Activated CD4-positive, alpha-beta memory T cell treated with anti-CD3 and anti-CD28 coated beads for 36 hours (primary cell): ENCODE results near the gene C1orf35. TPM values are rescaled to one million over a fixed set of nuclear protein-coding genes. Genes with fewer than 3 reads are reported as not detected.

Experiments used
- CTCF ChIA-PET: fragments of 350-600 bp; sonication (Branson Sonifier 250); formaldehyde crosslinking; loops from one replicate; lab custom pipeline; 2021; ENCODE audit warnings: antibody characterized with exemption, inconsistent platforms; lab: Charles Lee
- POLR2A ChIA-PET: fragments of 350-600 bp; sonication (Branson Sonifier 250); formaldehyde crosslinking; loops from one replicate; lab custom pipeline; 2021; ENCODE audit warnings: antibody characterized with exemption; lab: Charles Lee
- DNase-seq: peaks from one replicate; pipeline ENCODE4 v3.0.0-alpha.2; 2020
- H3K27ac Mint-ChIP-seq: one replicate; pipeline ENCODE4 v1.8.0; 2021; ENCODE audit warnings: mixed read lengths
- H3K27me3 Mint-ChIP-seq: one replicate; pipeline ENCODE4 v1.8.0; 2021; ENCODE audit warnings: mixed read lengths
- H3K36me3 Mint-ChIP-seq: one replicate; pipeline ENCODE4 v1.8.0; 2021; ENCODE audit warnings: mixed read lengths
- H3K4me1 Mint-ChIP-seq: one replicate; pipeline ENCODE4 v1.8.0; 2021; ENCODE audit warnings: low read depth, mixed read lengths
- H3K4me3 Mint-ChIP-seq: one replicate; pipeline ENCODE4 v1.8.0; 2021; ENCODE audit warnings: mild to moderate bottlenecking, mixed read lengths
- H3K9me3 Mint-ChIP-seq: one replicate; pipeline ENCODE4 v1.8.0; 2021; ENCODE audit warnings: mixed read lengths
- intact Hi-C: fragments of 100-400 bp; cut with micrococcal nuclease; formaldehyde crosslinking; loops from one replicate; pipeline ENCODE4 v1.15.1; 2023
- total RNA-seq, 2 experiments: library from RNA; stranded (reverse); gene quantifications; one replicate each; pipeline ENCODE4 v1.2.3, GENCODE V29; 2021

C1orf35 gene
- total RNA-seq, 2 experiments from 2014 or later, result 21.9 to 22.1 TPM

GRCh38 chr1:228140724-228141225, 37.6 kb upstream of the C1orf35 start:
- Mint-ChIP-seq H3K9me3 (no peaks in the 10 kb centered on the region), H3K4me3 (peak overlapping the region; percentile 99), H3K27me3 (no peaks in the 10 kb centered on the region), H3K4me1 (peaks cover 27% of the 10 kb centered on the region), H3K27ac (peak overlapping the region; percentile 96), H3K36me3 (peaks cover 11% of the 10 kb centered on the region)
- peak; percentile 32 for DNase-seq
- intact Hi-C loops, result loop anchor here (1.0 to 2.0 kb wide), 7 partner anchors 26 to 352 kb away; partner anchors contain the start of genes ARF1, C1orf35, MRPL55 and TRIM11
- CTCF ChIA-PET, result interaction anchor here (1.1 to 2.2 kb wide), 4 partner anchors 10 to 361 kb away, joined by 3 to 13 read pairs (median 8); partner anchors contain the start of gene IBA57
- POLR2A ChIA-PET, result interaction anchor here (1.0 to 3.7 kb wide), 6 partner anchors 25 to 59 kb away, joined by 3 to 33 read pairs (median 4); partner anchors contain the start of genes ARF1 and IBA57

DNA sequence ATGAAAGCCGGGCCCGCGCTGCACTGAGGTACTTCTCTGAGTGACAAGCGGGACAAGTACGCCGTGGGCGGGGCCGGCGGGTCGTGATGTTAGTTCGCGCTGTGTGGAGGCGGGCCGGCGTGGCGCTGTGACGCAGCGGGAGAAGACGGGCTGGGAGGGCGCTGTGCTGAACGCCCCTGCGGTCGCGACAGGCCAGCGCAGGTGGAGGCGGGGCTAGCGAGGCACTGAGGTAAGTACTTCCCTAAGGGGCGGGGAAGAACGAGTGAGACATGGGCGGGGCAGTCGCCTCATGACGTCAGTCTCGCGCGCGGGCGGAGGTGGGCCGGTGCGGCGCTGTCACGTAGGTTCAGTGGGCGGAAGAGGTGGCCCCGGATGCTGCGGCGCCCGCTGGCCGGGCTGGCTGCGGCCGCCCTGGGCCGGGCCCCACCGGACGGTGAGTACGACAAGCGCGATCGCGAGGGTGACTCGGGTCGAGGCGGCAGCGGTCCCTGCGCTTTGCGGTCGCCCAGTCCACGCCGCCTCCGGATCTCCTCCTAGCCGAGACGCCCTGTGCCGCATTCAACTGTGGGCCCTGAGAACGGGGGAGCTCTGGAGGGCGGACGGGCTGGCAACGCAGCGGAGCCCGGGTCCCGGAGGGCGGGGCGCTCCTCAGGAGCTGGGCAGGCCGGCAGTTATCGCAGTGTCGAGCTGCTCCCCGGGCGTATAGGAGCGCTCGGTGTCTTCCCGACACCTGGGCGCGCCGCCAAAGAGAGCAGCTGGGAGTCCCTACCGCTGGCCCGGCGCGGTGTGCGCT, 37.0 kb upstream of the C1orf35 start, which contains the start of gene GUK1:
Gene GUK1 (plus strand): TSS at position 349 of the 793 bp plus-strand sequence. CDS start 24 bp downstream, at position 373.
- peak; percentile 100 for DNase-seq
- H3K27ac Mint-ChIP-seq, result peak within 1 kb of the TSS; percentile 96
- H3K9me3 Mint-ChIP-seq, result no peaks in the 10 kb centered on the region
- intact Hi-C loops, result loop anchor here (1.0 to 2.0 kb wide), 7 partner anchors 26 to 352 kb away; partner anchors contain the start of genes ARF1, C1orf35, MRPL55 and TRIM11
- CTCF ChIA-PET, result interaction anchor here (1.1 to 2.2 kb wide), 4 partner anchors 9 to 361 kb away, joined by 3 to 13 read pairs (median 8); partner anchors contain the start of gene IBA57
- peaks cover 27% of the 10 kb centered on the region for H3K4me1 Mint-ChIP-seq
- peak within 1 kb of the TSS; percentile 99 for H3K4me3 Mint-ChIP-seq
- H3K36me3 Mint-ChIP-seq, result peaks cover 11% of the 10 kb centered on the region
- POLR2A ChIA-PET, result interaction anchor here (1.0 to 3.7 kb wide), 6 partner anchors 26 to 58 kb away, joined by 3 to 33 read pairs (median 4); partner anchors contain the start of genes ARF1 and IBA57
- peaks cover 1% of the 10 kb centered on the region for H3K27me3 Mint-ChIP-seq

DNA sequence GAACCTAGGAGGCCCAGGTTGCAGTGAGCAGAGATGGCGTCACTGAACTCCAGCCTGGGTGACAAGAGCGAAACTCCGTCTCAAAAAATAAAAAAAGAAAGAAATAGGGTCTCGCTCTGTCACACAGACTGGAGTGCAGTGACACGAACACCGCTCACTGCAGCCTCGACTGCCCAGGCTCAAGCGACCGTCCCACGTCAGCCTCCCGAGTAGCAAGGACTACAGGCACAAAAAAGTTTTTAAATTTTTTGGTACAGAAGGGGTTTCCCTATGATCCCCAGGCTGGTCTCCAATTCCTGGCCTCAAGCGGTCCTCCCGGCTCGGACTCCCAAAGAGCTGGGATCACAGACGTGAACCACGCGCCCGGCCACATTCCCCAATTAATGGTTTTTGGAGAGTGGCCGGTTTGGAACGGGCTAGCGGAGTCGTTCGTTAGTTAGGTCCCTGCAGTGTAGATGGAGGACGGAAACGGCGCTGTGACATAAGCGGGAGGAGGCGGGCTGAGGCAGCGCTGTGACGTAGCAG, 36.3 kb upstream of the C1orf35 start:
- intact Hi-C loops, result no loop called here
- H3K27me3 Mint-ChIP-seq, result peaks cover 6% of the 10 kb centered on the region
- peak overlapping the region; percentile 96 for H3K27ac Mint-ChIP-seq
- H3K4me3 Mint-ChIP-seq, result peak overlapping the region; percentile 99
- H3K4me1 Mint-ChIP-seq, result peaks cover 27% of the 10 kb centered on the region
- H3K36me3 Mint-ChIP-seq, result peaks cover 11% of the 10 kb centered on the region
- no peak for DNase-seq
- ChIA-PET POLR2A (interaction anchor here (0.9 to 3.7 kb wide), 3 partner anchors 26 to 55 kb away, joined by 3 to 33 read pairs (median 5); partner anchors contain the start of gene IBA57), CTCF (interaction anchor here (2.0 to 2.2 kb wide), 2 partner anchors 9 to 27 kb away, joined by 9 to 13 read pairs; partner anchors contain the start of gene IBA57)
- no peaks in the 10 kb centered on the region for H3K9me3 Mint-ChIP-seq

DNA sequence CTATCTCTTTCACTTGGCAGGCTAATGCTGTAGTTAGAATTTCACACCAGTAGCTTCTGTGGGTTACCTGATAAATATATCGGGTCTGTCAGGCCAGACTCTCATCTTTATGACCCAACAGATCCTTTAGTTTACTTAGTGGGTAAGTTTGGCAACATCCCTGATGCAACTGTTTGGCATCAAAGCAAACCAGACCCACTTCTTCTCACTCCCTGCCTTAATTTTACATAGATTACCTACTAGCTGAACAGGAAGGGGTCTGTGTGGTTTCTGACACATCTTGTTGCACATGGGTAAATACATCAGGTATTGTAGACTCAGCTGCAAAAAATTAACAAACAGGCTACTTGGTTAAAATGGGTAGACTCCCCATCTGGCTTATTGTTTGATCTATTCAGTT, 33.8 kb upstream of the C1orf35 start:
- Mint-ChIP-seq H3K36me3 (peaks cover 3% of the 10 kb centered on the region), H3K4me3 (no peak overlapping the region), H3K9me3 (no peaks in the 10 kb centered on the region), H3K27me3 (peaks cover 6% of the 10 kb centered on the region), H3K27ac (no peak overlapping the region), H3K4me1 (peaks cover 3% of the 10 kb centered on the region)
- CTCF ChIA-PET, result interaction anchor here (0.8 to 2.5 kb wide), 3 partner anchors 30 to 138 kb away, joined by 3 to 7 read pairs (median 5); no protein-coding TSS in a partner anchor
- no peak for DNase-seq
- intact Hi-C loops, result no loop called here
- POLR2A ChIA-PET, result interaction anchor here (1.1 to 1.7 kb wide), 2 partner anchors 29 to 30 kb away, joined by 3 to 6 read pairs; partner anchors contain the start of gene IBA57

- H3K27me3 Mint-ChIP-seq, result peaks cover 11% of the 10 kb centered on the region
- no peak for DNase-seq
- H3K27ac Mint-ChIP-seq, result no peak overlapping the region
- H3K4me3 Mint-ChIP-seq, result no peak overlapping the region
- intact Hi-C loops, result loop anchor here (5.0 kb wide), 2 partner anchors 33 to 143 kb away; partner anchors contain the start of gene IBA57
- no peaks in the 10 kb centered on the region for H3K36me3 Mint-ChIP-seq
- ChIA-PET POLR2A (no interaction called here), CTCF (interaction anchor here (1.9 kb wide), 1 partner anchor 32 kb away, joined by 5 read pairs; no protein-coding TSS in a partner anchor)
- peaks cover 2% of the 10 kb centered on the region for H3K4me1 Mint-ChIP-seq
- H3K9me3 Mint-ChIP-seq, result no peaks in the 10 kb centered on the region
Measured at GRCh38 chr1:228134591-228134990, 31.5 kb upstream of the C1orf35 start.

GRCh38 chr1:228131766-228132165, 28.6 kb upstream of the C1orf35 start:
- POLR2A ChIA-PET, result no interaction called here
- no peak for DNase-seq
- Mint-ChIP-seq H3K27me3 (peaks cover 11% of the 10 kb centered on the region), H3K9me3 (no peaks in the 10 kb centered on the region), H3K4me3 (no peak overlapping the region), H3K27ac (no peak overlapping the region), H3K4me1 (peaks cover 2% of the 10 kb centered on the region), H3K36me3 (no peaks in the 10 kb centered on the region)
- intact Hi-C loops, result loop anchor here (2.0 to 5.0 kb wide), 3 partner anchors 36 to 383 kb away; partner anchors contain the start of gene IBA57
- CTCF ChIA-PET, result interaction anchor here (1.0 to 4.5 kb wide), 5 partner anchors 10 to 178 kb away, joined by 3 to 46 read pairs (median 5); partner anchors contain the start of genes IBA57 and MRPL55

DNA sequence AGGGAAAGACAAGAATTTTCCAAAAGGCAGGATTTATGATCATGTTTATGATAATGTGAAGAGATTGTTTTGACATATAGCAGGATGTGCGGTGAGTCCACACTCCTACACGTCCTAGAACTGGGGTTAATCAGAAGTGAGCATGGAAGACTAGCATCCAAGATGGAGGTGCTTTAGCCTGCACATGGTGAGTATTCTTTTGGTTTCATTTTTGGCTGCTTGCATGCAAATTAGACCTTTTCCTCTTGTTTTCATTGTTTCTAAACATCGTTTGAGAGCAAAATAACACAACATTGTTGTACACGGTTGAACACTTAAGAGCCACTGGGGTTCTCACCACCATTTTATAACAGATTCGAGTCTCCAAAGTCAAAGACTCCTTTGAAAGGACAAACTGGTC, 22.1 kb upstream of the C1orf35 start:
- CTCF ChIA-PET, result interaction anchor here (1.9 kb wide), 1 partner anchor 40 kb away, joined by 6 read pairs; the partner anchor contains the start of gene IBA57
- H3K4me1 Mint-ChIP-seq, result no peaks in the 10 kb centered on the region
- no peaks in the 10 kb centered on the region for H3K27me3 Mint-ChIP-seq
- H3K9me3 Mint-ChIP-seq, result no peaks in the 10 kb centered on the region
- DNase-seq, result no peak
- H3K36me3 Mint-ChIP-seq, result no peaks in the 10 kb centered on the region
- no peak overlapping the region for H3K4me3 Mint-ChIP-seq
- H3K27ac Mint-ChIP-seq, result no peak overlapping the region
- POLR2A ChIA-PET, result no interaction called here
- intact Hi-C loops, result no loop called here

DNA sequence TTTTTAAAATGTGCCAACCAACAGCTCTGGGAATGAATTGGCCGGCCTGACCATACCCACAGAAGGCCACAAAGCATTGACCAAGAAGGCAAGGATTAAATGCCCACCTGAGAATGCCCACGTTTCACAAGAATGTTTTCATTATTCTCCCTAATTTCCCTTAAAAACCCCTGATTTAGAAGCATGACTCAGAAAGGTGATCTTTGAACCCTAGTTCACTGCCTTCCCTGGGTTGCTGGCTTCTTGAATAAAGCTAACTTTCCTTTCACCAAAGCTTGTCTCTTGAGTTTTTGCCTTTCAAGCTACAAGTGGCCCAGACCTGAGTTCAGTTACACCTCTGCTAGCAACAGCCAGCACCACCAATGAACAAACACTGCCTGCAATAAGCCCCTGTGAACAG, 20.4 kb upstream of the C1orf35 start:
- Mint-ChIP-seq H3K4me3 (no peak overlapping the region), H3K4me1 (no peaks in the 10 kb centered on the region), H3K27me3 (no peaks in the 10 kb centered on the region), H3K27ac (no peak overlapping the region), H3K36me3 (no peaks in the 10 kb centered on the region), H3K9me3 (no peaks in the 10 kb centered on the region)
- CTCF ChIA-PET, result interaction anchor here (1.0 kb wide), 1 partner anchor 14 kb away, joined by 4 read pairs; no protein-coding TSS in a partner anchor
- no peak for DNase-seq
- POLR2A ChIA-PET, result no interaction called here
- intact Hi-C loops, result no loop called here

- no peaks in the 10 kb centered on the region for H3K27me3 Mint-ChIP-seq
- H3K36me3 Mint-ChIP-seq, result peaks cover 2% of the 10 kb centered on the region
- CTCF ChIA-PET, result interaction anchor here (1.0 to 2.3 kb wide), 2 partner anchors 8 to 15 kb away, joined by 4 to 11 read pairs; no protein-coding TSS in a partner anchor
- POLR2A ChIA-PET, result no interaction called here
- H3K4me1 Mint-ChIP-seq, result no peaks in the 10 kb centered on the region
- no peak overlapping the region for H3K27ac Mint-ChIP-seq
- no peak for DNase-seq
- H3K4me3 Mint-ChIP-seq, result no peak overlapping the region
- intact Hi-C loops, result no loop called here
- peaks cover 3% of the 10 kb centered on the region for H3K9me3 Mint-ChIP-seq
Measured at GRCh38 chr1:228122921-228123441, 19.9 kb upstream of the C1orf35 start.

GRCh38 chr1:228120857-228121489, 17.8 kb upstream of the C1orf35 start:
- Mint-ChIP-seq H3K36me3 (peaks cover 3% of the 10 kb centered on the region), H3K4me3 (peak overlapping the region; percentile 45), H3K27ac (no peak overlapping the region), H3K27me3 (no peaks in the 10 kb centered on the region), H3K4me1 (no peaks in the 10 kb centered on the region), H3K9me3 (peaks cover 4% of the 10 kb centered on the region)
- ChIA-PET CTCF (interaction anchor here (2.3 kb wide), 1 partner anchor 10 kb away, joined by 11 read pairs; no protein-coding TSS in a partner anchor), POLR2A (no interaction called here)
- no peak for DNase-seq
- intact Hi-C loops, result no loop called here

GRCh38 chr1:228120351-228120750, 17.2 kb upstream of the C1orf35 start:
- Mint-ChIP-seq H3K4me1 (no peaks in the 10 kb centered on the region), H3K36me3 (peaks cover 3% of the 10 kb centered on the region), H3K9me3 (peaks cover 4% of the 10 kb centered on the region), H3K27ac (no peak overlapping the region), H3K4me3 (no peak overlapping the region), H3K27me3 (no peaks in the 10 kb centered on the region)
- DNase-seq, result no peak
- intact Hi-C loops, result no loop called here
- POLR2A ChIA-PET, result no interaction called here
- CTCF ChIA-PET, result no interaction called here
